WTC11 (cell line): Measurements from ENCODE around the gene IGSF11. TPM values are rescaled to one million over a fixed set of nuclear protein-coding genes. Genes with fewer than 3 reads are reported as not detected.

Experiments used
- ATAC-seq: fragments of 200-7000 bp; cut with Tn5 transposase; 2 replicates; pipeline ENCODE4 v1.10.0; 2021; ENCODE audit warnings: mild to moderate bottlenecking, moderate library complexity
- CTCF ChIA-PET: fragments of 300-600 bp; sonication (Branson Sonifier 250); formaldehyde crosslinking; loops from one replicate; lab custom pipeline; 2021; ENCODE audit warnings: antibody characterized with exemption; lab: Charles Lee
- POLR2A ChIA-PET: fragments of 350-600 bp; sonication (Branson Sonifier 250); formaldehyde crosslinking; loops from one replicate; lab custom pipeline; 2021; ENCODE audit warnings: antibody characterized with exemption; lab: Charles Lee
- DNase-seq: peaks from one replicate; pipeline ENCODE4 v3.0.0; 2021; ENCODE audit warnings: low spot score
- H3K27ac Mint-ChIP-seq: 2 replicates; pipeline ENCODE4 v1.8.0; 2021; ENCODE audit warnings: mixed read lengths
- H3K27me3 Mint-ChIP-seq: 2 replicates; pipeline ENCODE4 v1.8.0; 2021; ENCODE audit warnings: low read depth, mild to moderate bottlenecking, moderate library complexity, mixed read lengths
- H3K36me3 Mint-ChIP-seq: 2 replicates; pipeline ENCODE4 v1.8.0; 2021; ENCODE audit warnings: mixed read lengths
- H3K4me1 Mint-ChIP-seq: 2 replicates; pipeline ENCODE4 v1.8.0; 2022; ENCODE audit warnings: mixed read lengths
- H3K4me3 Mint-ChIP-seq: 2 replicates; pipeline ENCODE4 v1.8.0; 2021; ENCODE audit warnings: mild to moderate bottlenecking, moderate library complexity, mixed read lengths
- H3K9me3 Mint-ChIP-seq: 2 replicates; pipeline ENCODE4 v1.8.0; 2021; ENCODE audit warnings: mixed read lengths
- FOXP1 ChIP-seq: sonication (generic); formaldehyde crosslinking; IDR thresholded peaks from 2 replicates; pipeline ENCODE4 v1.8.0; 2022; ENCODE audit warnings: missing genetic modification reagents, mild to moderate bottlenecking, moderate library complexity, borderline replicate concordance
- GABPB1 ChIP-seq: sonication (generic); formaldehyde crosslinking; IDR thresholded peaks from 2 replicates; pipeline ENCODE4 v1.8.1; 2023; ENCODE audit warnings: mild to moderate bottlenecking, missing genetic modification reagents
- JAZF1 ChIP-seq: fragments of 250-450 bp; sonication (Bioruptor Pico); IDR thresholded peaks from 2 replicates; pipeline ENCODE4 v1.9.0; 2021; ENCODE audit warnings: moderate library complexity, mild to moderate bottlenecking, inconsistent platforms
- KAT7 ChIP-seq: sonication (generic); formaldehyde crosslinking; IDR thresholded peaks from 2 replicates; pipeline ENCODE4 v1.8.1; 2023; ENCODE audit warnings: missing genetic modification reagents, mild to moderate bottlenecking, borderline replicate concordance
- NR3C1 ChIP-seq: sonication (generic); formaldehyde crosslinking; conservative IDR thresholded peaks from 2 replicates; pipeline ENCODE4 v1.8.1; 2023; ENCODE audit warnings: low read depth, mild to moderate bottlenecking, missing genetic modification reagents
- SOX15 ChIP-seq: fragments of 250-450 bp; sonication (Bioruptor Pico); IDR thresholded peaks from 2 replicates; pipeline ENCODE4 v1.9.0; 2021; ENCODE audit warnings: mild to moderate bottlenecking
- TCF7 ChIP-seq: sonication (generic); formaldehyde crosslinking; IDR thresholded peaks from 2 replicates; pipeline ENCODE4 v1.8.0; 2022; ENCODE audit warnings: mild to moderate bottlenecking, low read depth, missing genetic modification reagents, moderate library complexity
- ZNF232 ChIP-seq: sonication (generic); formaldehyde crosslinking; IDR thresholded peaks from 2 replicates; pipeline ENCODE4 v1.8.0; 2022; ENCODE audit warnings: mild to moderate bottlenecking, missing genetic modification reagents
- ZNF396 ChIP-seq: fragments of 250-450 bp; sonication (Bioruptor Pico); IDR thresholded peaks from 2 replicates; pipeline ENCODE4 v1.8.0; 2021; ENCODE audit warnings: mild to moderate bottlenecking, moderate library complexity, borderline replicate concordance
- ZNF416 ChIP-seq: fragments of 250-450 bp; sonication (Bioruptor Pico); IDR thresholded peaks from 2 replicates; pipeline ENCODE4 v1.9.0; 2021; ENCODE audit warnings: mild to moderate bottlenecking, inconsistent platforms
- ZNF671 ChIP-seq: fragments of 250-450 bp; sonication (Bioruptor Pico); IDR thresholded peaks from 2 replicates; pipeline ENCODE4 v1.8.0; 2021; ENCODE audit warnings: mild to moderate bottlenecking
- total RNA-seq: library from RNA; stranded (reverse); gene quantifications from 3 replicates; pipeline ENCODE4 v1.2.3, GENCODE V29; 2021
- TF ChIP-seq, protein P1 (sequence below): fragments of 250-450 bp; sonication (Bioruptor Pico); IDR thresholded peaks from 2 replicates; pipeline ENCODE4 v1.9.0; 2021; ENCODE audit warnings: mild to moderate bottlenecking, borderline replicate concordance
- TF ChIP-seq, protein P2 (sequence below): fragments of 250-450 bp; sonication (Bioruptor Pico); IDR thresholded peaks from 2 replicates; pipeline ENCODE4 v1.9.0; 2021; ENCODE audit warnings: mild to moderate bottlenecking
- TF ChIP-seq, protein P3 (sequence below): sonication (generic); formaldehyde crosslinking; IDR thresholded peaks from 2 replicates; pipeline ENCODE4 v1.8.0; 2023; ENCODE audit warnings: missing genetic modification reagents
- TF ChIP-seq, protein P4 (sequence below): sonication (generic); formaldehyde crosslinking; IDR thresholded peaks from 2 replicates; pipeline ENCODE4 v1.8.1; 2023; ENCODE audit warnings: mild to moderate bottlenecking, missing genetic modification reagents
- TF ChIP-seq, protein P5 (sequence below): sonication (generic); formaldehyde crosslinking; IDR thresholded peaks from 2 replicates; pipeline ENCODE4 v1.8.1; 2023; ENCODE audit warnings: mild to moderate bottlenecking, moderate library complexity, missing genetic modification reagents
- TF ChIP-seq, protein P6 (sequence below): sonication (generic); formaldehyde crosslinking; IDR thresholded peaks from 2 replicates; pipeline ENCODE4 v1.8.1; 2022; ENCODE audit warnings: mild to moderate bottlenecking, missing genetic modification reagents, moderate library complexity, borderline replicate concordance
- TF ChIP-seq, protein P7 (sequence below): sonication (generic); formaldehyde crosslinking; conservative IDR thresholded peaks from 2 replicates; pipeline ENCODE4 v1.8.1; 2022; ENCODE audit warnings: mild to moderate bottlenecking, missing genetic modification reagents
- TF ChIP-seq, protein P8 (sequence below): fragments of 250-450 bp; sonication (Bioruptor Pico); IDR thresholded peaks from 2 replicates; pipeline ENCODE4 v1.8.0; 2021; ENCODE audit warnings: mild to moderate bottlenecking
- TF ChIP-seq, protein P9 (sequence below): sonication (generic); formaldehyde crosslinking; IDR thresholded peaks from 2 replicates; pipeline ENCODE4 v1.8.1; 2022; ENCODE audit warnings: low read depth, mild to moderate bottlenecking, moderate library complexity, missing genetic modification reagents, borderline replicate concordance

Gene IGSF11
- total RNA-seq, 1 experiment from 2014 or later, result 1.6 TPM

DNA sequence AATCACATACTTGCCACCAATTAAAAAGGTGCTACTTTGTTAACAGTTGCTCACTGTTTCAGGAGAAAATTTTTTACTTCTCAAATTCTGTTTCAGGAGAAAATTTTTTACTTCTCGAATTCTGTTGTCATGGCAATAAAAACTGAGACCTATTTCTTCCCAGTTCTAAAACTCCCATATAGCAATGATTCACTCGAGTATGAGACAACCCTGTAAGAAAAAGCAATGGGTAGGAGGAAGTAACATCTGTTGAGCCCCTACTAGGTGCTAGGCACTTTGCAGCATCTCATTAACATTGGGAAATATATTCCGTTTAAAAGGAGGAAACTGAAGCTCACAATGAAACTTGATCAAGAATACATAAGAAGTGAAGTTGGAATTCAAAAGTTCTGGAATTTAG lies 35.1 kb upstream of the IGSF11 start (continued):
- TF ChIP-seq, protein P1, sequence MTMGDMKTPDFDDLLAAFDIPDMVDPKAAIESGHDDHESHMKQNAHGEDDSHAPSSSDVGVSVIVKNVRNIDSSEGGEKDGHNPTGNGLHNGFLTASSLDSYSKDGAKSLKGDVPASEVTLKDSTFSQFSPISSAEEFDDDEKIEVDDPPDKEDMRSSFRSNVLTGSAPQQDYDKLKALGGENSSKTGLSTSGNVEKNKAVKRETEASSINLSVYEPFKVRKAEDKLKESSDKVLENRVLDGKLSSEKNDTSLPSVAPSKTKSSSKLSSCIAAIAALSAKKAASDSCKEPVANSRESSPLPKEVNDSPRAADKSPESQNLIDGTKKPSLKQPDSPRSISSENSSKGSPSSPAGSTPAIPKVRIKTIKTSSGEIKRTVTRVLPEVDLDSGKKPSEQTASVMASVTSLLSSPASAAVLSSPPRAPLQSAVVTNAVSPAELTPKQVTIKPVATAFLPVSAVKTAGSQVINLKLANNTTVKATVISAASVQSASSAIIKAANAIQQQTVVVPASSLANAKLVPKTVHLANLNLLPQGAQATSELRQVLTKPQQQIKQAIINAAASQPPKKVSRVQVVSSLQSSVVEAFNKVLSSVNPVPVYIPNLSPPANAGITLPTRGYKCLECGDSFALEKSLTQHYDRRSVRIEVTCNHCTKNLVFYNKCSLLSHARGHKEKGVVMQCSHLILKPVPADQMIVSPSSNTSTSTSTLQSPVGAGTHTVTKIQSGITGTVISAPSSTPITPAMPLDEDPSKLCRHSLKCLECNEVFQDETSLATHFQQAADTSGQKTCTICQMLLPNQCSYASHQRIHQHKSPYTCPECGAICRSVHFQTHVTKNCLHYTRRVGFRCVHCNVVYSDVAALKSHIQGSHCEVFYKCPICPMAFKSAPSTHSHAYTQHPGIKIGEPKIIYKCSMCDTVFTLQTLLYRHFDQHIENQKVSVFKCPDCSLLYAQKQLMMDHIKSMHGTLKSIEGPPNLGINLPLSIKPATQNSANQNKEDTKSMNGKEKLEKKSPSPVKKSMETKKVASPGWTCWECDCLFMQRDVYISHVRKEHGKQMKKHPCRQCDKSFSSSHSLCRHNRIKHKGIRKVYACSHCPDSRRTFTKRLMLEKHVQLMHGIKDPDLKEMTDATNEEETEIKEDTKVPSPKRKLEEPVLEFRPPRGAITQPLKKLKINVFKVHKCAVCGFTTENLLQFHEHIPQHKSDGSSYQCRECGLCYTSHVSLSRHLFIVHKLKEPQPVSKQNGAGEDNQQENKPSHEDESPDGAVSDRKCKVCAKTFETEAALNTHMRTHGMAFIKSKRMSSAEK (CRISPR knock-in tag), result no peak
- TF ChIP-seq ZNF232 (CRISPR knock-in tag) (no peak), ZNF671 (CRISPR knock-in tag) (no peak)
- TF ChIP-seq, all 79 proteins: peak for 0

DNA sequence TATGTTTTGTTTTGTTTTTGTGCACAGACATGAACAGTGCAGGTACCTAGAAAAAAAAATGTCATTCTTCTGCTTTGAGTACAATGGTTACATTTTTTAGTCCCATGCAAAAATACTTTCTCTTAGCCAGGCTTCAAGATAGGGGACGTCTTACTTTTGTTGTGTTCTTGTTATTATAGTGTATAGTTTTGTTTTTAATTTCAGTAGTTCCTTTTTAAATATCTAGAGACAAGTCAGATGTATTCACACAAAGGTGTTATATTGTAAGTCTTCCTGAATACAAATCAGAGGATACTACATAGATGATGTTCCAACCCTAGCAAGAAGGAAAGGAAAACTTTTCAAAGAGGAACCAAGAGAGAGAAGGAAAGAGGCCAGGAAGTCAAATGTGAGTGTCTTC lies 28.8 kb upstream of the IGSF11 start:
- Mint-ChIP-seq H3K9me3 (no peaks in the 10 kb centered on the region), H3K4me3 (no peak overlapping the region), H3K36me3 (no peaks in the 10 kb centered on the region), H3K4me1 (no peaks in the 10 kb centered on the region), H3K27me3 (no peaks in the 10 kb centered on the region; the same call in 1 of the 2 replicates), H3K27ac (no peak overlapping the region)
- DNase-seq, result no peak
- CTCF ChIA-PET, result no interaction called here
- ATAC-seq, result no peak
- POLR2A ChIA-PET, result no interaction called here
- TF ChIP-seq, protein P2, sequence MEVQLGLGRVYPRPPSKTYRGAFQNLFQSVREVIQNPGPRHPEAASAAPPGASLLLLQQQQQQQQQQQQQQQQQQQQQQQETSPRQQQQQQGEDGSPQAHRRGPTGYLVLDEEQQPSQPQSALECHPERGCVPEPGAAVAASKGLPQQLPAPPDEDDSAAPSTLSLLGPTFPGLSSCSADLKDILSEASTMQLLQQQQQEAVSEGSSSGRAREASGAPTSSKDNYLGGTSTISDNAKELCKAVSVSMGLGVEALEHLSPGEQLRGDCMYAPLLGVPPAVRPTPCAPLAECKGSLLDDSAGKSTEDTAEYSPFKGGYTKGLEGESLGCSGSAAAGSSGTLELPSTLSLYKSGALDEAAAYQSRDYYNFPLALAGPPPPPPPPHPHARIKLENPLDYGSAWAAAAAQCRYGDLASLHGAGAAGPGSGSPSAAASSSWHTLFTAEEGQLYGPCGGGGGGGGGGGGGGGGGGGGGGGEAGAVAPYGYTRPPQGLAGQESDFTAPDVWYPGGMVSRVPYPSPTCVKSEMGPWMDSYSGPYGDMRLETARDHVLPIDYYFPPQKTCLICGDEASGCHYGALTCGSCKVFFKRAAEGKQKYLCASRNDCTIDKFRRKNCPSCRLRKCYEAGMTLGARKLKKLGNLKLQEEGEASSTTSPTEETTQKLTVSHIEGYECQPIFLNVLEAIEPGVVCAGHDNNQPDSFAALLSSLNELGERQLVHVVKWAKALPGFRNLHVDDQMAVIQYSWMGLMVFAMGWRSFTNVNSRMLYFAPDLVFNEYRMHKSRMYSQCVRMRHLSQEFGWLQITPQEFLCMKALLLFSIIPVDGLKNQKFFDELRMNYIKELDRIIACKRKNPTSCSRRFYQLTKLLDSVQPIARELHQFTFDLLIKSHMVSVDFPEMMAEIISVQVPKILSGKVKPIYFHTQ (CRISPR knock-in tag), result no peak
- TF ChIP-seq, protein P3, sequence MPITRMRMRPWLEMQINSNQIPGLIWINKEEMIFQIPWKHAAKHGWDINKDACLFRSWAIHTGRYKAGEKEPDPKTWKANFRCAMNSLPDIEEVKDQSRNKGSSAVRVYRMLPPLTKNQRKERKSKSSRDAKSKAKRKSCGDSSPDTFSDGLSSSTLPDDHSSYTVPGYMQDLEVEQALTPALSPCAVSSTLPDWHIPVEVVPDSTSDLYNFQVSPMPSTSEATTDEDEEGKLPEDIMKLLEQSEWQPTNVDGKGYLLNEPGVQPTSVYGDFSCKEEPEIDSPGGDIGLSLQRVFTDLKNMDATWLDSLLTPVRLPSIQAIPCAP (CRISPR knock-in tag), result no peak
- TF ChIP-seq, protein P4, sequence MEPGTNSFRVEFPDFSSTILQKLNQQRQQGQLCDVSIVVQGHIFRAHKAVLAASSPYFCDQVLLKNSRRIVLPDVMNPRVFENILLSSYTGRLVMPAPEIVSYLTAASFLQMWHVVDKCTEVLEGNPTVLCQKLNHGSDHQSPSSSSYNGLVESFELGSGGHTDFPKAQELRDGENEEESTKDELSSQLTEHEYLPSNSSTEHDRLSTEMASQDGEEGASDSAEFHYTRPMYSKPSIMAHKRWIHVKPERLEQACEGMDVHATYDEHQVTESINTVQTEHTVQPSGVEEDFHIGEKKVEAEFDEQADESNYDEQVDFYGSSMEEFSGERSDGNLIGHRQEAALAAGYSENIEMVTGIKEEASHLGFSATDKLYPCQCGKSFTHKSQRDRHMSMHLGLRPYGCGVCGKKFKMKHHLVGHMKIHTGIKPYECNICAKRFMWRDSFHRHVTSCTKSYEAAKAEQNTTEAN (CRISPR knock-in tag), result no peak
- TF ChIP-seq, protein P5, sequence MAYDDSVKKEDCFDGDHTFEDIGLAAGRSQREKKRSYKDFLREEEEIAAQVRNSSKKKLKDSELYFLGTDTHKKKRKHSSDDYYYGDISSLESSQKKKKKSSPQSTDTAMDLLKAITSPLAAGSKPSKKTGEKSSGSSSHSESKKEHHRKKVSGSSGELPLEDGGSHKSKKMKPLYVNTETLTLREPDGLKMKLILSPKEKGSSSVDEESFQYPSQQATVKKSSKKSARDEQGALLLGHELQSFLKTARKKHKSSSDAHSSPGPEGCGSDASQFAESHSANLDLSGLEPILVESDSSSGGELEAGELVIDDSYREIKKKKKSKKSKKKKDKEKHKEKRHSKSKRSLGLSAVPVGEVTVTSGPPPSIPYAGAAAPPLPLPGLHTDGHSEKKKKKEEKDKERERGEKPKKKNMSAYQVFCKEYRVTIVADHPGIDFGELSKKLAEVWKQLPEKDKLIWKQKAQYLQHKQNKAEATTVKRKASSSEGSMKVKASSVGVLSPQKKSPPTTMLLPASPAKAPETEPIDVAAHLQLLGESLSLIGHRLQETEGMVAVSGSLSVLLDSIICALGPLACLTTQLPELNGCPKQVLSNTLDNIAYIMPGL (CRISPR knock-in tag), result no peak
- no peak for TF ChIP-seq KAT7 (CRISPR knock-in tag)
- TF ChIP-seq ZNF396 (CRISPR knock-in tag), result no peak
- no peak for TF ChIP-seq GABPB1 (CRISPR knock-in tag)
- TF ChIP-seq, protein P6, sequence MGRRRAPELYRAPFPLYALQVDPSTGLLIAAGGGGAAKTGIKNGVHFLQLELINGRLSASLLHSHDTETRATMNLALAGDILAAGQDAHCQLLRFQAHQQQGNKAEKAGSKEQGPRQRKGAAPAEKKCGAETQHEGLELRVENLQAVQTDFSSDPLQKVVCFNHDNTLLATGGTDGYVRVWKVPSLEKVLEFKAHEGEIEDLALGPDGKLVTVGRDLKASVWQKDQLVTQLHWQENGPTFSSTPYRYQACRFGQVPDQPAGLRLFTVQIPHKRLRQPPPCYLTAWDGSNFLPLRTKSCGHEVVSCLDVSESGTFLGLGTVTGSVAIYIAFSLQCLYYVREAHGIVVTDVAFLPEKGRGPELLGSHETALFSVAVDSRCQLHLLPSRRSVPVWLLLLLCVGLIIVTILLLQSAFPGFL (CRISPR knock-in tag), result no peak
- no peak for TF ChIP-seq JAZF1 (CRISPR knock-in tag)
- TF ChIP-seq FOXP1 (CRISPR knock-in tag), result no peak
- no peak for TF ChIP-seq SOX15 (CRISPR knock-in tag)
- TF ChIP-seq, protein P7, sequence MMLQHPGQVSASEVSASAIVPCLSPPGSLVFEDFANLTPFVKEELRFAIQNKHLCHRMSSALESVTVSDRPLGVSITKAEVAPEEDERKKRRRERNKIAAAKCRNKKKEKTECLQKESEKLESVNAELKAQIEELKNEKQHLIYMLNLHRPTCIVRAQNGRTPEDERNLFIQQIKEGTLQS (CRISPR knock-in tag), result no peak
- TF ChIP-seq, protein P8, sequence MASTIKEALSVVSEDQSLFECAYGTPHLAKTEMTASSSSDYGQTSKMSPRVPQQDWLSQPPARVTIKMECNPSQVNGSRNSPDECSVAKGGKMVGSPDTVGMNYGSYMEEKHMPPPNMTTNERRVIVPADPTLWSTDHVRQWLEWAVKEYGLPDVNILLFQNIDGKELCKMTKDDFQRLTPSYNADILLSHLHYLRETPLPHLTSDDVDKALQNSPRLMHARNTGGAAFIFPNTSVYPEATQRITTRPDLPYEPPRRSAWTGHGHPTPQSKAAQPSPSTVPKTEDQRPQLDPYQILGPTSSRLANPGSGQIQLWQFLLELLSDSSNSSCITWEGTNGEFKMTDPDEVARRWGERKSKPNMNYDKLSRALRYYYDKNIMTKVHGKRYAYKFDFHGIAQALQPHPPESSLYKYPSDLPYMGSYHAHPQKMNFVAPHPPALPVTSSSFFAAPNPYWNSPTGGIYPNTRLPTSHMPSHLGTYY (CRISPR knock-in tag), result no peak
- no peak for TF ChIP-seq ZNF416 (CRISPR knock-in tag)
- TF ChIP-seq, protein P9, sequence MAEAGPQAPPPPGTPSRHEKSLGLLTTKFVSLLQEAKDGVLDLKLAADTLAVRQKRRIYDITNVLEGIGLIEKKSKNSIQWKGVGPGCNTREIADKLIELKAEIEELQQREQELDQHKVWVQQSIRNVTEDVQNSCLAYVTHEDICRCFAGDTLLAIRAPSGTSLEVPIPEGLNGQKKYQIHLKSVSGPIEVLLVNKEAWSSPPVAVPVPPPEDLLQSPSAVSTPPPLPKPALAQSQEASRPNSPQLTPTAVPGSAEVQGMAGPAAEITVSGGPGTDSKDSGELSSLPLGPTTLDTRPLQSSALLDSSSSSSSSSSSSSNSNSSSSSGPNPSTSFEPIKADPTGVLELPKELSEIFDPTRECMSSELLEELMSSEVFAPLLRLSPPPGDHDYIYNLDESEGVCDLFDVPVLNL (CRISPR knock-in tag), result no peak
- no peak for TF ChIP-seq NR3C1 (CRISPR knock-in tag)
- TF ChIP-seq TCF7 (CRISPR knock-in tag), result no peak
- no peak for TF ChIP-seq ZNF232 (CRISPR knock-in tag)
